ENCODE data around the gene TMEM131.
"Not testable (repeated sequence)": the region's sequence is repeated elsewhere in the genome, so short reads cannot be mapped to it uniquely, and the experiment has no call there.

The TMEM131 gene

GRCh38 chr2:97995734-97996624 lies at the start of gene TMEM131:
Gene TMEM131 (minus strand): TSS chr2:97995948. CDS start chr2:97995662, 286 bp downstream.
- DNase-seq = peak; percentile 84

DNA sequence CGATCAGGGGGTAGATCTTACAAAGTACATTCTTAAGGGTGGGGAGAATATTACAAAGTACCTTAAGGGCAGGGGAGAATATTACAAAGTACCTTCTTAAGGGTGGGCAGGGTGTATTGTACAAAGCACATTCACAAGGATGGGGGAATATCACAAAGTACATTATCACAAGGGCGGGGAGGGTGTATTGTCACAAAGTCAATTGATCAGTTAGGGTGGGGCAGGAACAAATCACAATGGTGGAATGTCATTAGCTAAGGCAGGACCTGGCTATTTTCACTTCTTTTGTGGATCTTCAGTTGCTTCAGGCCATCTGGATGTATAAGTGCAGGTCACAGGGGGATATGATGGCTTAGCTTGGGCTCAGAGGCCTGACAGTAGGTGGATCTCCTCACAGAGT lies 49.0 kb upstream of the TMEM131 start:
- DNase-seq = not testable (repeated sequence)

GRCh38 chr2:98043101-98043500 lies 47.4 kb upstream of the TMEM131 start:
- no peak for DNase-seq

DNA sequence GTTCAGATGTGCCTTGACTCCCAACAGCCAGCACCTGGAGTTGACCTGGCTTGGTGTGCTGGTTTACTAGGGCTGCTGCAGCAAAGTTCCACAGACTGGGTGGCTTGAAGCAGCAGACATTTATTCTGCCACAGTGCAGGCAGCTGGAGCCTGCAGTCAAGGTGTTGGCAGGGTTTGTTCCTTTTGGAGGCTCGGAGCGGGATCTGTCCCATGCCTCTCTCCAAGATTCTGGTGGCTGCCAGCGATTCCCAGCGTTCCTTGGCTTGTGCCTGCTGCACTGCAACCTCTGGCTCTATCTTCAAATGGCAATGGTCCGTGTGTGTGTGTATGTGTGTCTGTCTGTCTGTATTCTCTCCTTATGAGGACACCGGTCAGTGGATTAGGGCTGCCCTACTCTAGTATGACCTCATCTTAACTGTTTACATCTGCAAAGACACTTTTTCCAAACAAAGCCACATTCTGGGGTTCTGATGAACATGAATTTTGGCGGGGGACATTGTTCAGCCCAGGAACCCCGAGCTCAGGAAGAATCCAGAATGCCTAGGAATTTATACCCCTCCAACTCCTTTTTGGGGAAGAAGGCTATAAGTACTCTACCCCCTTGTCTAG lies 44.7 kb upstream of the TMEM131 start:
- DNase-seq = no peak

GRCh38 chr2:98039085-98039756 lies 43.5 kb upstream of the TMEM131 start:
- no peak for DNase-seq

DNA sequence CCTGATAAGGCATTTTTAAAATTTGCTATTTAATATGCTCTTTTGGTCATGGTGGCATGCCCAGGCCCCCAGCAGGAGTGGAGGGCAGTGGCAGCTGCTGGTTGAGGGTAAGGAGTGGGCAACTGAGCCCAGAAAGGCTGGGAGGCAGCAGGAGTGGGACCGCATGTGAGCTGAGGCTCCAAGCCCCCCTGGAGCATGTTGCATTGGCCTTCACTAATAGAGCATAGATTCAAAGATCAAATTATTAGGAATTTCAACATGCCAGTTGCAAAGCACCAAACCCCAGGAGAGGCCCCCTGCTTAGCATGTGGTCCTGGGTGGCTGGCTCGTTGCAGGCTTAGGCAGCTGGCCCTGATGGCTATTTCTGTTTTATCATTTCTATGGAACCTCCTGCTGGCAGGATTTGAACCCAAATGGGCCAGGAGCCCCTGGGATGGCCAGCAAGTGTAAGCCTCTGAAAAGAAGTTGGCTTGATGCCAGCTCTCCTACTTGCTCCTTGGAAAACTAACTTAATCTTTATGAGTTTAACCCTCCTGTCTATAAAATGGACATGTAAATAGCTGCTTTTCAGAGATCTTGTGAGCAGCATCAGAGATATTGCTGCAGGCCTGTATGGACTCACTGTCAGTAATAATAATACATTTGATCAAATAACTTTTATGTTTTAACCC lies 42.1 kb upstream of the TMEM131 start:
- DNase-seq = no peak

DNA sequence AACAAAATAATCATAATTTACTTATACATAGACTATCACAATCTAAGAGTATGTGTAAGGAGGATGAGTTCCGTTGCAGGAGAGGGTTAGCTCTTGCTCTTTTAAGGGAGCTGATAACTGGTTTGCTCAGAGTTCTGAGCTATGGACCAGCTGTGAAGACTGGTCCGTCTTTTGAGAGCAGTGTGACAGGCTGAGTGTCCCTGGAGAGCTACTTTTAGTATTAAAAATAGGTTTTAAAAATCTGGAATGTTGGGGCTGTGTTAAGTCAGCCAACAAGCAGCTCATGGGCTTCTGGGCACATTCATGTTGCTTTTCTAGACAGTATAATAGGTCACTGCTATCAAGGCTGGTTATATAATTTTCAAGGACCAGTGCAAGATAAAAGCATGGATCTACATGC lies 41.5 kb upstream of the TMEM131 start:
- no peak for DNase-seq

DNA sequence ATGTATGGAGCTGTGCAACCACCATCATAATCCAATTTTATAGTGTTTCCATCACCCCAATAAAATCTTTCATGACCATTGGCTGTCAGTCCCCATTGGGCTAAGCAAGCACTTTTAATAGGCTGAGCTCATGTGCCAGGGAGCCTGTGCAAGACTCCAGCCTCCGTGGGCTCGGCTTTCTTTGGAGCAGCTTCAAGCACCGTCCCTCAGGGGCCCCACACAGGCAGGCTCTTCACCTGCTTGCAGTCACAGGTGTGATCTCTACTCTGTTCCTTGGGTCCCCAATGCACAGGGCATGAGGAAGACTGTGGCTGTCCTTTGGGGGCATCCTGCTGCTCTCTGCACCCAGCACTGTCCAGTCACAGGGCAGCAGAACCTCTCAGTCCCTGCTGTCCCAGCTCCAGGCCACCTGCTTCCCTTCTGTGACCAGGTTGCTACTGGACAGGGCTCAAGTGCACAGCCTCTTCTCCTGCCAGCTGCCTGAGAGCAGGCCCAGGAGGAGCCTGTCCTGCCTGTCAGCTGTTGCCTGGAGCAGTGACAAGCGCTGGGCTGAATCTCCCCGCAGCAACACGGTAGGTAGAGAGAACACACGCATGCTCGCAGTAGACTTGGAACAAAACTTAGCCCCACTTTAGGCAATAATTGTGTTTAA lies 40.7 kb upstream of the TMEM131 start:
- peak; percentile 41 for DNase-seq

GRCh38 chr2:98034745-98035144 lies 39.0 kb upstream of the TMEM131 start:
- DNase-seq = no peak

- no peak for DNase-seq
Measured at GRCh38 chr2:98032086-98032485, 36.3 kb upstream of the TMEM131 start.

DNA sequence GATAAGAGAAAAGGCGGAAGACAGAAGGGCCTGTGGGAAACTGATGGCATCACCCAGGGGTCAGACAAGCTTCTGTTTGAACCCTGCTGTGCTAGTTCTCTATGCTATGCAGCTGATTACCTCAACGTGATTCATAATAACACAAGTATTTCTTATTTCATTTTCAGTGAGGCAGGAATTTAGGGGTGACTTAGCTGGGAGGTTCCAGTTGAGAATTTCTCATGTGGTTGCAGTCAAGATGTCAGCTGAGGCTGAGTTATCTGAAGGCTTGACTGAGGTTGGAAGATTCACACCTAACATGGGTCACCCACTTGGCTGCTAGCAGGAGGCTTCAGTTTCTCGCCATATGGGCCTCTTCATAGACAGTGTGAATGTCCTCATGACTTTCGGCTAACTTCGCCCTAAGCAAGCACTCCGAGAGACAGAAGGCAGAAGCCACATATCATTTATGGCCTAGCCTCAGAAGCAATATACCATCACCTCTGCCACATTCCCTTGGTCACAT lies 34.0 kb upstream of the TMEM131 start:
- no peak for DNase-seq

DNA sequence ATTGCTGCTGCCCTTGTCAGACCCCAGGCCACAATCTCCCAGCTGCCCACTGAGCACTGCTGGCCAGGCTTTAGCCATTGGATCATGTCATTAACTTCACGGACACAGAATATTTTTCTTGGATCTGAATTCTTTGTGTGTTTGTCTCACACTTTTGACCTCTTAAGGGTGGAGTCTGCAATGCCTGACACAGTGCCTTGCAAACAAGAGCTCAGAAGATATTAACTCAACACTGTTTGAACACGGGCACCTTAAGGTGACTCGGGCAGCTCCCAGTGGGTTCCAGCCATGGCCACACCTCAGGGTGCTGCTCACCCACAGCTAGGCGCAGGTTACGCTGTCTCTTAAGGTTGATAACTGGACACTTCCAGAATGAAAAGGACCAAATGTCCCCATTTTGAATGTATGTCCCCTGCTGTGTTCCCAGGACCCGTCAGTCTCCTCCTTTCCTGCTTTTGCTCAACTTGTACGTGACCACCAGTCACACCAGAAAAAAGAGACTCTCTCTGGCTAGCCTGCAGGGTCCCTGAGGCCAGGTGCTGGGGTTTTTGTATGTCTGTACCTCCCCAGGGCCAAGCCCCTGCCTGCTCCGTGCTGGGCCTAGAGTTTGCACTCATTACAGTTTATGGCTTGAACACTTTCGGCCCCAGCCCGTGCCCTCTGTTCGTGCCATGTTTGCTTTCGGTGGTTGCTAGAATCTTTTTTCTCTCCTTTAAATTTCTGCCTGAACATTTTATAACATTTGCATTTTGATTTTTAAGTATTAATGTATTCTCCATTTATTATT lies 33.4 kb upstream of the TMEM131 start:
- no peak for DNase-seq

DNA sequence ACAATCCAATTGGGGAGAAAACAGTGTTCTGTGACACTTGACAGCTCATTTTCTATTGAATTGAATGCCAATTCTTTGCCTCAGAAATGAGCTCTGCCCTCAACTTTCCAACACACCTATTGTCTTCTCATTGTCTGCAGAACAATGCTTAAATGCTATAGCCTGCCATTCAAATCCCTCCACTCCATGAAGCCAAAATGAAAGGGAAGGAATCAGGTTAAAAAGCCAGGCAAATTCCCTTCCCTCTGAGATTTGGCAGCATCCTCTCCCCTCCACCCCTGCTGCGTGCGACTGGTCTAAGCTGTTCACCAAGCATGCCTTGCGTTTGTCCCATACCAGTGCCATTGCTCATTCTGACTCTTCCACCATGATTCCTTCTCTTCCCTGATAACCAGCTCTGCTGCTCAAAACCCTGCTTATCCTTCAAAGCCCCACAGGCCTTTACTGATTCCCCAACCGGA lies 32.4 kb upstream of the TMEM131 start:
- DNase-seq = no peak

DNA sequence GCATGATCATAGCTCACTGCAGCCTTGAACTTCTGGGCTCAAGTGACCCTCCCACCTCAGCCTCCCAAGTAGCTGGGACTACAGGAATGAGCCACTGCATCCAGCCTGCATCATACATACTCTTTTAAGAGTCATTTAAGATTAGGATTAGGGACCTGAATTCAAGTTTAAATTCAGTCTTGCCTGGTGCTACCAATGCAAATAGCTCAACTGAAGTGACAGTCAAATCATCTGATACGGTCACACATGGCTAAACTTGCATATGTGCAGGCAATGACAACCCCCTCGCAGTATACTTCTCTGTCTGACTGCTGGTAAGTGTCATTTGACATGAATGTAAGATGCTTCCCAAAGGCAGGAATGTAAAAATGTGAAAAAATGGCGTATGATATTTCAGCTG lies 31.8 kb upstream of the TMEM131 start:
- DNase-seq = no peak

DNA sequence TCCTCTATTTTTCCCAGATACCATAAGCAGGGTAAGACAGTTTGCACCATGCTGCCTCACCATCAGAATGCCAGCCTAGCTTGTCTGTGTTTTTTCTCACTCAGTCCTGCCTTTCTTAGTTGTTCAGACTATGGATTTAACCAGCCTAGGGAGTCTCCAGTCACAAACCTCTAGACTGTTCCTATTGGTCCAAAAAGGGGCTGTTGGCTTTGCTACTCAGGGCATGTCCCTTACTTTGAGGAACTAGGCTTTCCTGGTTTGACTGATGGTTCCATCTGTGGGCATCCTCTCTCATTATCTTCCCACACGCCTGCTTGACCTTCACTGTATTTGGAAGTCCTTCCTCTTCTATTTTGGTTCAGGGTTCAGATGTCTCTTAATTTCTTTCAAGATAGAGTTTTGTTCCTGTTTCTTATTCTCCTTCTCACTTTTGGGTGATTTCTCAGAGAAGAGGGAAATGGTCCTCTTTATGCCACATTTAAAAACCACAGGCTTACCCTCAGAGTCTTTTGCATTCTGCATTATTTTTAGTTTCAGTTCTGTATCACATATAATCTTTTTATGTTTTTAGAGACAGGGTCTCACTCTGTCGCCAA lies 31.3 kb upstream of the TMEM131 start:
- DNase-seq = no peak

DNA sequence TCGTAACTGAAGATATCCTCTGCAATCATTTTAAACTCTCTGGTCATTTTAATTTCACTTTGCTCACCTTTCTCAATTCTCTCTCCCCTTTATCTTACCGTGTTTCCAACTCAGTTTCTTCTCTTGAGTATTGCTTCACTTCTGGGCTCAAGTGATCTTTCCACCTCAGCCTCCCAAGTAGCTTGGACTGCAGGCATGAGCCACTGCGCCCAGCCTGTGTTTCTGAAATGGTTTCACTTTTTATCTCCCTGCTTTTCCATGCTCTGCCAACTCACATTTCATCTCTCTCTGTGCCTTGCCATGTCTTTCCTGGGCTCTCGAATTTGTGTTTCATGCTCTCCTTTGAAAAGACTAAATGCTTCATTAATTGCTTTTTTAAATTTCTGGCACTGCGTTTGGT lies 30.5 kb upstream of the TMEM131 start:
- no peak for DNase-seq

- no peak for DNase-seq
Measured at GRCh38 chr2:98025481-98026037, 29.8 kb upstream of the TMEM131 start.

GRCh38 chr2:98022067-98022466 lies 26.3 kb upstream of the TMEM131 start:
- not testable (repeated sequence) for DNase-seq

DNA sequence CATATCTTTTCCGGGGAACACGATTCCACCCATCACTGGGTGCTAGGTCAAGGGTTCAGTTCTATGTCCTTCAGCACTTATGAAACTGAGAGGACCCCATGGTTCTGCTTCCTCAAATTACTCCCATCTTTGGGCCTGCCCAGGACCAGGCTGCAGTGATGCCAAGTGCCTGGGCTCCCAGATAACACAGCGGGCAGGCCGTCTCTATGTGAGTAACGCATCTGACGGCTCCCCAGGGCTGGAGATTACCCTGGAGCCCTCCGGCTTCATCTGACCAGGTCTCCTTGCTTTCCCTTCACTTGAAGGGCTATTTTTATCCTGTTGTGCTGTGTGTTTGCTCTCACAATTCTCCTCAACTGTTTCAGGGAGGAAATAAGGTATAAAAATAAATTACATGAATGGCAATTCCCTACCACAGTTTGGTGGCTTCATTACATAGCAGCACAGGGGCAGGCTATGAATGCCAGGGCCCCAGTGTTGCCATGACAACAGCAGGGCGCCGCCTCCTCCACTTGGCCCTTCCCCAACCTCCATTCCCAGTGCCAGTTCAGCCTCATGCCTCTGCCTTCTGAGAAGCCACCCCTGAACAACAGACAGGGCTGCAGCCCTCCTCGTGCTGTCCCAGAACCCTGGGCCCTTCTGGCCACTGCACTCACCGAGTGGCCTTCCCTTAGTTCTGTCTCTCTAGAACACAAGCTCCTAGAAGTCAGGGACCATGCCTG lies 25.4 kb upstream of the TMEM131 start:
- no peak for DNase-seq

GRCh38 chr2:98020516-98020915 lies 24.8 kb upstream of the TMEM131 start:
- DNase-seq = no peak
